Activated naive CD8-positive, alpha-beta T cell treated with anti-CD3 and anti-CD28 coated beads for 36 hours (primary cell): ENCODE results near the gene TUBB8B. TPM values are rescaled to one million over a fixed set of nuclear protein-coding genes. Genes with fewer than 3 reads are reported as not detected.
"Not testable (repeated sequence)": the region's sequence is repeated elsewhere in the genome, so short reads cannot be mapped to it uniquely, and the experiment has no call there.

Experiments used
- DNase-seq: peaks from one replicate; pipeline ENCODE4 v3.0.0; 2021
- H3K27ac Mint-ChIP-seq: one replicate; pipeline ENCODE4 v1.8.0; 2022; ENCODE audit warnings: mild to moderate bottlenecking, moderate library complexity, mixed read lengths
- H3K27me3 Mint-ChIP-seq: one replicate; pipeline ENCODE4 v1.8.0; 2022; ENCODE audit warnings: mild to moderate bottlenecking, mixed read lengths
- H3K36me3 Mint-ChIP-seq: one replicate; pipeline ENCODE4 v1.8.0; 2021; ENCODE audit warnings: mild to moderate bottlenecking, mixed read lengths
- H3K4me1 Mint-ChIP-seq: one replicate; pipeline ENCODE4 v1.8.0; 2021; ENCODE audit warnings: mixed read lengths
- H3K4me3 Mint-ChIP-seq: one replicate; pipeline ENCODE4 v1.8.0; 2022; ENCODE audit warnings: mild to moderate bottlenecking, moderate library complexity, mixed read lengths
- H3K9me3 Mint-ChIP-seq: one replicate; pipeline ENCODE4 v1.8.0; 2022; ENCODE audit warnings: mixed read lengths
- total RNA-seq, 2 experiments: library from RNA; stranded (reverse); gene quantifications; one replicate each; pipeline ENCODE4 v1.2.3, GENCODE V29; 2021

The TUBB8B gene
- total RNA-seq, 2 experiments from 2014 or later = not detected

DNA sequence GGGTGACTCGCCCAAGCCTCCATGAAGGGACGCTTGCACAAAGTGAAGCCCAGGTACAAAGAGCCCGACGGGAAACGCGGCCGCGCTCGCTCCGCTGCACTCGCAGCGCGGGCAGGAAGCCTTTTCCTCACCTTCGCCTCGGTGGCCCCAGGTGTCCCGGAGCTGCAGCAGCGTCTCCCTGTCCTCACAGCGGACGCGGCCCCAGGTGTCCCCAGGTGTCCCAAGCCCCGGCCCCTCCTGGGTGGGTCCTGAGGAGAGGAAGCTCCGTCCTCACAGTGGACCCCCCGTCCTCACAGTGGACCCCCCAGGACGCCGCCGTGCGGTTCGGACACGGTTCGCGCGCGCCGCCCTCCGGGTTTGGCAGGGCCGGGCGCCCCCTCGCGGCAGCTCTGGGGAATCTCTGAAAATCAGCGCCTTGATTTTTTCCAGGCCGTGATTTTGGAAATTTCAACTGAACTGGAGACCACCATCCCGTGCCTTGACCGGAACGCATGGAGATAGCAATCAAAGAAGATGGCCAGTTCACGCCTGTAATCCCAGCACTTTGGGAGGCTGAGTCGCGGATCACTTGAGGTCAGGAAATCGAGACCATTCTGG, 23.9 kb upstream of the TUBB8B start:
- H3K36me3 Mint-ChIP-seq, H3K9me3 Mint-ChIP-seq, H3K27ac Mint-ChIP-seq, H3K4me1 Mint-ChIP-seq, H3K27me3 Mint-ChIP-seq, H3K4me3 Mint-ChIP-seq, DNase-seq: not testable (repeated sequence)

DNA sequence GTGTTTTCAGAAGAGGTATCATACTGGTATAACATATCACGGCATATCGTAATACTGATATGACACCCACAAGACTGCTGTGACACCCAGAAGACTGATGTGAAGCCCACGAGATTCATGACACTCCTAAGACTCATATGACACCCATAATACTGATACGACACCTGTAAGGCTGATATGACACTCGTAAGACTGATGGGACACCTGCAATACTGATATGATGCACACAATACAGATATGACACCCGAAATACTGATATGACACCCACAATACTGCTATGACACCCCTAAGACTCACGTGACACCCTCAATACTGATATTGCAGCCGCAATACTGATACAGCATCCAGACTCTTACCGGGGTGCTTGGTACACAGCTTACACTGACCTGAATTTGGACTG, 18.3 kb upstream of the TUBB8B start:
- H3K36me3 Mint-ChIP-seq, DNase-seq, H3K4me3 Mint-ChIP-seq, H3K27ac Mint-ChIP-seq, H3K9me3 Mint-ChIP-seq, H3K4me1 Mint-ChIP-seq: not testable (repeated sequence)
- H3K27me3 Mint-ChIP-seq = peaks cover 27% of the 10 kb centered on the region

DNA sequence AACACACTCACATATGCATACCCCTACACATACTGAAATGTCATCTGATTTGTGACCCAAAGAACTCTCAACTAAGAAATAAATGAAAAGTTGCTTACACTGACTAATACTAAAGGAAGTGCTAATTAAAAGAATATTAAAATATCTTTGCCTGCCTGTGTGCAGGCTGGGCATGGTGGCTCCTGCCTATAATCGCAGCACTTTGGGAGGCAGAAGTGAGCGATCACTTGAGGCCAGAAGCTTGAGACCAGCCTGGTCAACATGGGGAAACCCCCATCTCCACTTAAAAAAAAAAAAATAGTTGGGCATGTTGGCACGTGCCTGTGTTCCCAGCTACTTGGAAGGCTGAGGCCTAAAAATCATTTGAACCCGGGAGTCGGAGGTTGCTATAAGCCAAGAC, 14.9 kb upstream of the TUBB8B start:
- DNase-seq, H3K9me3 Mint-ChIP-seq, H3K36me3 Mint-ChIP-seq, H3K4me3 Mint-ChIP-seq, H3K4me1 Mint-ChIP-seq, H3K27ac Mint-ChIP-seq: not testable (repeated sequence)
- H3K27me3 Mint-ChIP-seq = peaks cover 30% of the 10 kb centered on the region

DNA sequence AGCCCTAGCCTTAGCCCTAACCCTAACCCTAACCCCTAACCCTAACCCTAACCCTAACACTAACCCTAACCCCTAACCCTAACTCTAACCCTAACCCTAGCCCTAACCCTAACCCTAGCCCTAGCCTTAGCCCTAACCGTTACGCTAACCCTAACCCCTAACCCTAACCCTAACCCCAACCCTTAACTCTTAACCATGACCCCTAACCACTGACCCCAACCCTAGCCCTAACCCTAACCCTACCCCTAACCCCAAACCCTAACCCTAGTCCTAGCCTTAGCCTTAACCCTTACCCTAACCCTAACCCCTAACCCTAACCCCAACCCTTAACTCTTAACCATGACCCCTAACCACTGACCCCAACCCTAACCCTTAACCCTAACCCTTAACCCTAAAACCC, 14.2 kb upstream of the TUBB8B start:
- H3K36me3 Mint-ChIP-seq, H3K27ac Mint-ChIP-seq, H3K4me3 Mint-ChIP-seq, H3K9me3 Mint-ChIP-seq, DNase-seq, H3K4me1 Mint-ChIP-seq: not testable (repeated sequence)
- H3K27me3 Mint-ChIP-seq = peaks cover 29% of the 10 kb centered on the region

DNA sequence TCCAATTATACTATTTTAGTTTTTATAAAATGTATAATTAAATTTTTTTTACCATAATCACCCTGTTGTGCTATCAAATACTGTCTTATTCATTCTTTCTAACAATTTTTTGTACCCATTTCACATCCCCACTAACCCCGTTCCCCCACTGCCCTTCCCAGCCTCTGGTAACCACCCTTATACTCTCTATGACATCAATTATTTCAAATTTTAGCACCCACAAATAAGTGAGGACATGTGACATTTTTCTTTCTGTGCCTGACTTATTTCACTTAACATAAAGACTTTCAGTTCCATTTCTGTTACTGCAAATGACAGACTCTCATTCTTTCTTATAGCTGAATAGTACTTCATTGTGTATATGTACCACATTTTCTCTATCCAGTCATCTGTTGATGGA, 5.0 kb upstream of the TUBB8B start:
- H3K27me3 Mint-ChIP-seq, H3K9me3 Mint-ChIP-seq, DNase-seq, H3K36me3 Mint-ChIP-seq, H3K27ac Mint-ChIP-seq, H3K4me3 Mint-ChIP-seq, H3K4me1 Mint-ChIP-seq: not testable (repeated sequence)

DNA sequence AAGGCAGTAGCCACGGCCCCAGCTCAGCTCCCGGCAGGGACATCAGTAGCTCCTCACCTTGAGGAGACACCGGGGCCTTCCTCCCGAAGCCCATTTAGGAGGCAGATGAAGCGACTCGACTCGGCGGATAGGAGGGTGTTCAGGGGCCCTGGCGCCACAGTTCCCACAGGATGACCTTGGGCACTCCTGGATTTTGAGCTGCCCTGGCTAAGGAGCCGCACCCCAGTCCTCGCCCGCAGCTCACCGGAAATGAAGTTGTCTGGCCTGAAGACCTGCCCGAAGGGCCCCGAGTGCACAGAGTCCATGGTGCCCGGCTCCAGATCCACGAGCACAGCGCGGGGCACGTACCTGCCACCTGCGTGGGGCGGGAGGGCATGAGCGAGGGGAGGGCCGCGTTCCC, 719 bp downstream of the TUBB8B start:
- H3K4me1 Mint-ChIP-seq, H3K27ac Mint-ChIP-seq, H3K27me3 Mint-ChIP-seq, H3K4me3 Mint-ChIP-seq, DNase-seq, H3K36me3 Mint-ChIP-seq, H3K9me3 Mint-ChIP-seq: not testable (repeated sequence)

DNA sequence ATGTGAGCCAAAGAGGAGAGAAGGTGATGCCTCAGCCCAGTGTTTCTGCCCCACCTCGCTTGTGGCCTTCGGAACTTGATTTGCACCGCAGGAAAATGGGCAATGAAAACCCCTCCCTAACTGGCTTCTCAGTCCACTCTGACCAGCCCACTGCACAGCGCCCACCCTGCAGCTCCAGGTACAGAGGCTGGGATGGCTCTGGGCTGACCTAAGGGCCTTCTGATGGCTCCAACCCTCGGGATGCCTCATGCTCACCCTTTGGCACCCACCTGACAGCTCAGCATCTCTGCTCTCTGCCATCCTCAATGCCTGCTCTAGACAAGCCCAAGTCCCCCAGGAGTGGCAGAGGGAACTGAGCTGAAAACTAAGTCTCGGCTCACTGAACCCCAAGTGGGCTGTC, 36.2 kb downstream of the TUBB8B start:
- not testable (repeated sequence) for H3K4me1 Mint-ChIP-seq, H3K27me3 Mint-ChIP-seq, H3K4me3 Mint-ChIP-seq, H3K9me3 Mint-ChIP-seq, DNase-seq, H3K36me3 Mint-ChIP-seq, H3K27ac Mint-ChIP-seq

DNA sequence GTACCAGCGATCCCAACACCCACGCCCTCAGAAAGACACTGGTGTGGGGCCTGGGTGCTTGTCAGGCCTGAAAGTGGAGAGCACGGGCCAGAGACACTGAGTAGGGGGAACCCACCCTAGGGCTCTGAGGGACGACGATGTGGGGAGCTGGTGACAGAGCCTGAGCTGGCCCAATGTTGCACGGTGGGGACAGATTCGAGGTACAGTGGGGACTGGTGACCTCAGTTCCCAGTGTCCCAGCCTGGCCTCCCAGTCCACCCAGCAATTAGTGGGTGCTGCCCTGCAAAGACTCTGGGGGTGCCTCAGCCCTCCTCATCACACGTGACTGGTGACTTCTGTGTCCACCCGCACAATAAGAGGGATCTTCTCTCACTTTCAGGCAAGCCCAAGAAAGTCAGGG, 36.6 kb downstream of the TUBB8B start:
- H3K4me1 Mint-ChIP-seq, H3K27ac Mint-ChIP-seq, H3K36me3 Mint-ChIP-seq, H3K27me3 Mint-ChIP-seq, H3K9me3 Mint-ChIP-seq, H3K4me3 Mint-ChIP-seq, DNase-seq: not testable (repeated sequence)

DNA sequence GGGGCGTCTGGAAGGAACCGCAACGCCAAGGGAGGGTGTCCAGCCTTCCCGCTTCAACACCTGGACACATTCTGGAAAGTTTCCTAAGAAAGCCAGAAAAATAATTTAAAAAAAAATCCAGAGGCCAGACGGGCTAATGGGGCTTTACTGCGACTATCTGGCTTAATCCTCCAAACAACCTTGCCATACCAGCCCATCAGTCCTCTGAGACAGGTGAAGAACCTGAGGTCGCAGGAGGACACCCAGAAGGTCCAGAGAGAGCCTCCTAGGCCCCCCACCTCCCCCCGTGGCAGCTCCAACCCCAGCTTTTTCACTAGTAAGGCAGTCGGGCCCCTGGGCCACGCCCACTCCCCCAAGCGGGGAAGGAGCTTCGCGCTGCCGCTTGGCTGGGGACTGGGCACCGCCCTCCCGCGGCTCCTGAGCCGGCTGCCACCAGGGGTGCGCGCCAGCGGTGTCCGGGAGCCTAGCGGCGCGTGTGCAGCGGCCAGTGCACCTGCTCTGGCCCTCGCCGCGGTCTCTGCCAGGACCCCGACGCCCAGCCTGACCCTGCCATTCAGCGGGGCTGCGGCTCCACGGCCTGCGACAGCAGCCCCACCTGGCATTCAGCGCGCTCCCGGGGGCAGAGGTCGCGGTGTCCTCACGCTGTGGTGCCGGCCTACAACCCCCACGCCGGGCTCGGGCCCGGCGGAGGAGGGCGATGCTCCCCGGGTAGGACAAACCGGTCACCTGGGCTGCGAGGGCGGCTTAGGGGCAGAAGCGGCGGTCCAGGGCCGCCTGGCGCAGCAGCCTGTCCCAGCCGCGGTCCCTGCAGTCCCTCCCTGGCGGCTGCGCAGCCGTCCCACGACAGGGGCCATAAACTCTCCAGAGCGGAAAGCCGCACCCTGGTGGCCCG, 37.8 kb downstream of the TUBB8B start:
- H3K4me3 Mint-ChIP-seq, H3K27me3 Mint-ChIP-seq, DNase-seq, H3K27ac Mint-ChIP-seq, H3K4me1 Mint-ChIP-seq, H3K36me3 Mint-ChIP-seq, H3K9me3 Mint-ChIP-seq: not testable (repeated sequence)

DNA sequence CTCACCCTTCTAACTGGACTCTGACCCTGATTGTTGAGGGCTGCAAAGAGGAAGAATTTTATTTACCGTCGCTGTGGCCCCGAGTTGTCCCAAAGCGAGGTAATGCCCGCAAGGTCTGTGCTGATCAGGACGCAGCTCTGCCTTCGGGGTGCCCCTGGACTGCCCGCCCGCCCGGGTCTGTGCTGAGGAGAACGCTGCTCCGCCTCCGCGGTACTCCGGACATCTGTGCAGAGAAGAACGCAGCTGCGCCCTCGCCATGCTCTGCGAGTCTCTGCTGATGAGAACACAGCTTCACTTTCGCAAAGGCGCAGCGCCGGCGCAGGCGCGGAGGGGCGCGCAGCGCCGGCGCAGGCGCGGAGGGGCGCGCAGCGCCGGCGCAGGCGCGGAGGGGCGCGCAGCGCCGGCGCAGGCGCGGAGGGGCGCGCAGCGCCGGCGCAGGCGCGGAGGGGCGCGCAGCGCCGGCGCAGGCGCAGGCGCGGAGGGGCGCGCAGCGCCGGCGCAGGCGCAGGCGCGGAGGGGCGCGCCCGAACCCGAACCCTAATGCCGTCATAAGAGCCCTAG, 38.7 kb downstream of the TUBB8B start:
- DNase-seq, H3K4me1 Mint-ChIP-seq, H3K27ac Mint-ChIP-seq, H3K36me3 Mint-ChIP-seq, H3K4me3 Mint-ChIP-seq, H3K27me3 Mint-ChIP-seq, H3K9me3 Mint-ChIP-seq: not testable (repeated sequence)

DNA sequence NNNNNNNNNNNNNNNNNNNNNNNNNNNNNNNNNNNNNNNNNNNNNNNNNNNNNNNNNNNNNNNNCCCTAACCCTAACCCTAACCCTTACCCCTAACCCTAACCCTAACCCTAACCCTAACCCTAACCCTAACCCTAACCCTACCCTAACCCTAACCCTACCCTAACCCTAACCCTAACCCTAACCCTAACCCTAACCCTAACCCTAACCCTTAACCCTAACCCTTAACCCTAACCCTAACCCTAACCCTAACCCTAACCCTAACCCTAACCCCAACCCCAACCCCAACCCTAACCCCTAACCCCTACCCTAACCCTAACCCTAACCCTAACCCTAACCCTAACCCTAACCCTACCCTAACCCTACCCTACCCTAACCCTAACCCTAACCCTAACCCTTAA, 39.5 kb downstream of the TUBB8B start:
- H3K36me3 Mint-ChIP-seq, DNase-seq, H3K27me3 Mint-ChIP-seq, H3K4me1 Mint-ChIP-seq, H3K9me3 Mint-ChIP-seq, H3K4me3 Mint-ChIP-seq, H3K27ac Mint-ChIP-seq: not testable (repeated sequence)

Other genes with a start within 250 kb of the TUBB8B start
- 100 to 1,000 TPM; 116 to 121 TPM for gene USP14, start 108.9 kb upstream of the TUBB8B start, total RNA-seq
- gene THOC1, start 218.4 kb upstream of the TUBB8B start, total RNA-seq = 10 to 100 TPM; 56.4 to 62.2 TPM